Esophagus squamous epithelium (tissue), 5 donors: ENCODE results near the gene STX8. TPM values are rescaled to one million over a fixed set of nuclear protein-coding genes. Genes with fewer than 3 reads are reported as not detected.

Experiments used
- DNase-seq: peaks from one replicate; lab custom pipeline; 2025; lab: John Stamatoyannopoulos, UW
- H3K27ac ChIP-seq, 4 donors: fragments of 200-600 bp; sonication (generic); one replicate each; pipeline ENCODE4 v1.5.1; 2016 to 2019; ENCODE audit warnings: mild to moderate bottlenecking in 1 of 4
- H3K27me3 ChIP-seq, 4 donors: fragments of 200-600 bp; sonication (generic); 1 replicate in 3 of 4; 2 replicates in 1 of 4; pipeline versions ENCODE4 v1.5.1 to v1.6.0; 2017 to 2021; ENCODE audit warnings: antibody characterized with exemption in 1 of 4
- H3K36me3 ChIP-seq, 3 donors: fragments of 200-600 bp; sonication (generic); one replicate each; pipeline ENCODE4 v1.5.1; 2016 to 2019
- H3K4me1 ChIP-seq, 3 donors: fragments of 200-600 bp; sonication (generic); one replicate each; pipeline ENCODE4 v1.5.1; 2017 to 2019
- H3K4me3 ChIP-seq, 4 donors: fragments of 200-600 bp; sonication (generic); 1 replicate in 3 of 4; 2 replicates in 1 of 4; pipeline ENCODE4 v1.5.1; 2016 to 2019; ENCODE audit warnings: mild to moderate bottlenecking in 2 of 4, moderate library complexity in 1 of 4
- H3K9me3 ChIP-seq, 3 donors: fragments of 200-600 bp; sonication (generic); one replicate each; pipeline ENCODE4 v1.5.1; 2016 to 2019
- CTCF ChIP-seq, 6 experiments: fragments of 450-650 bp in 4 of 6; fragments of 200-600 bp in 2 of 6; sonication (generic) in 2 of 6; IDR thresholded peaks; one replicate each; pipeline ENCODE4 v1.5.1; 2016 to 2019; ENCODE audit warnings: antibody characterized with exemption in 6 of 6, mild to moderate bottlenecking in 4 of 6, moderate library complexity in 4 of 6
- POLR2A ChIP-seq, 4 donors: fragments of 450-650 bp; IDR thresholded peaks; one replicate each; pipeline ENCODE4 v1.6.1; 2017; ENCODE audit warnings: antibody characterized with exemption in 4 of 4, mild to moderate bottlenecking in 4 of 4, moderate library complexity in 3 of 4
- WGBS, 2 donors: methylation state at CpG; one replicate each; pipeline ENCODE4 v1.1.5; 2018; 5-methylcytosine and 5-hydroxymethylcytosine counted together
- intact Hi-C: fragments of 100-400 bp; cut with DNase I; formaldehyde crosslinking; loops from one replicate; pipeline ENCODE4 v1.15.0; 2022
- total RNA-seq, 4 donors: library from RNA; depleted of rRNA; stranded (reverse); fragments of >200 nt; gene quantifications; one replicate each; pipeline ENCODE4 v1.1.0, GENCODE V29; 2016
- donor health status: DM: yes; HTN: yes; CAD: no.

STX8 gene
- total RNA-seq, 4 donors from 2014 or later, result 31.8 to 66.4 (median 46.5) TPM

- no peak overlapping the region for H3K4me3 ChIP-seq
- intact Hi-C loops, result loop anchor here (10.0 kb wide), 1 partner anchor 297 kb away; no protein-coding TSS in a partner anchor
- no peaks in the 10 kb centered on the region for H3K36me3 ChIP-seq
- TF ChIP-seq POLR2A (IDR thresholded peaks at IDR 0.05) (no peak), CTCF (IDR thresholded peaks at IDR 0.05) (peak; percentile 27 to 79 (median 72))
- no peaks in the 10 kb centered on the region for H3K27me3 ChIP-seq
- H3K4me1 ChIP-seq, result peaks cover 0 to 47% (median 19%) of the 10 kb centered on the region in 3 donors
- WGBS, 2 donors, result 18 to 36% methylated on average over 8 of the region's 8 CpGs
- DNase-seq, result no peak
- no peaks in the 10 kb centered on the region for H3K9me3 ChIP-seq
- peak overlapping the region; percentile 35 to 85 (median 71) for H3K27ac ChIP-seq
Measured at GRCh38 chr17:9291912-9292560, 283.6 kb downstream of the STX8 start.

- no peaks in the 10 kb centered on the region for H3K27me3 ChIP-seq
- intact Hi-C loops, result loop anchor here (10.0 kb wide), 1 partner anchor 295 kb away; no protein-coding TSS in a partner anchor
- H3K27ac ChIP-seq, result peak overlapping the region; percentile 52 to 83 (median 58)
- TF ChIP-seq CTCF (IDR thresholded peaks at IDR 0.05), result no peak
- no peak for TF ChIP-seq POLR2A (IDR thresholded peaks at IDR 0.05)
- no peaks in the 10 kb centered on the region for H3K36me3 ChIP-seq
- no peak for DNase-seq
- no peaks in the 10 kb centered on the region for H3K9me3 ChIP-seq
- peaks cover 0 to 64% (median 19%) of the 10 kb centered on the region in 3 donors for H3K4me1 ChIP-seq
- WGBS, 2 donors, result 43 to 61% methylated on average over 7 of the region's 7 CpGs
- no peak overlapping the region for H3K4me3 ChIP-seq
Measured at GRCh38 chr17:9290226-9290613, 285.4 kb downstream of the STX8 start.

- Histone ChIP-seq H3K27me3 (no peaks in the 10 kb centered on the region), H3K4me1 (peaks cover 0 to 63% (median 14%) of the 10 kb centered on the region in 3 donors), H3K4me3 (no peak overlapping the region), H3K9me3 (no peaks in the 10 kb centered on the region), H3K27ac (no peak overlapping the region), H3K36me3 (no peaks in the 10 kb centered on the region)
- intact Hi-C loops, result no loop called here
- 92 to 94% methylated on average over 2 of the region's 2 CpGs for WGBS, 2 donors
- no peak for DNase-seq
- TF ChIP-seq CTCF (IDR thresholded peaks at IDR 0.05) (no peak), POLR2A (IDR thresholded peaks at IDR 0.05) (no peak)
Measured at GRCh38 chr17:9287306-9287705, 288.3 kb downstream of the STX8 start.

- 64 to 70% methylated on average over 7 of the region's 7 CpGs for WGBS, 2 donors
- intact Hi-C loops, result no loop called here
- Histone ChIP-seq H3K27me3 (no peaks in the 10 kb centered on the region), H3K36me3 (no peaks in the 10 kb centered on the region), H3K4me1 (peaks cover 0 to 54% (median 5%) of the 10 kb centered on the region in 3 donors), H3K4me3 (peak overlapping the region in 2 of 4 donors; percentile 6 to 43), H3K27ac (peak overlapping the region in 2 of 4 donors; percentile 26 to 50), H3K9me3 (no peaks in the 10 kb centered on the region)
- no peak for DNase-seq
- TF ChIP-seq POLR2A (IDR thresholded peaks at IDR 0.05) (no peak), CTCF (IDR thresholded peaks at IDR 0.05) (no peak)
Measured at GRCh38 chr17:9286434-9286833, 289.2 kb downstream of the STX8 start.

GRCh38 chr17:9285602-9286427 is 289.8 kb downstream of the STX8 start:
- peak overlapping the region in 2 of 4 donors; percentile 26 to 50 for H3K27ac ChIP-seq
- H3K27me3 ChIP-seq, result no peaks in the 10 kb centered on the region
- no peaks in the 10 kb centered on the region for H3K9me3 ChIP-seq
- 55 to 70% methylated on average over 14 of the region's 14 CpGs for WGBS, 2 donors
- intact Hi-C loops, result no loop called here
- peak overlapping the region in 2 of 4 donors; percentile 6 to 43 for H3K4me3 ChIP-seq
- DNase-seq, result no peak
- no peaks in the 10 kb centered on the region for H3K36me3 ChIP-seq
- TF ChIP-seq CTCF (IDR thresholded peaks at IDR 0.05), result no peak
- TF ChIP-seq POLR2A (IDR thresholded peaks at IDR 0.05), result no peak
- peaks cover 0 to 49% (median 5%) of the 10 kb centered on the region in 3 donors for H3K4me1 ChIP-seq
